GM23248 (cell line): ENCODE data around the gene THRA. TPM values are rescaled to one million over a fixed set of nuclear protein-coding genes. Genes with fewer than 3 reads are reported as not detected.

Experiments used
- DNase-seq: peaks from one replicate; pipeline ENCODE4 v3.0.0-alpha.2; 2015
- H2AFZ ChIP-seq: fragments of 200-600 bp; sonication (generic); 2 replicates; pipeline ENCODE4 v1.6.1; 2016; ENCODE audit warnings: antibody characterized with exemption
- H3F3A ChIP-seq: fragments of 200-600 bp; sonication (generic); 2 replicates; pipeline ENCODE4 v1.6.1; 2016; ENCODE audit warnings: mild to moderate bottlenecking, antibody characterized with exemption, mixed run types; ENCODE audit not compliant: insufficient read depth
- H3K27ac ChIP-seq: fragments of 200-600 bp; sonication (generic); 2 replicates; pipeline ENCODE4 v1.5.1; 2016; ENCODE audit warnings: mild to moderate bottlenecking
- H3K27me3 ChIP-seq: fragments of 200-600 bp; sonication (generic); replicated peaks from 2 replicates; pipeline ENCODE4 v1.6.1; 2016; ENCODE audit warnings: mild to moderate bottlenecking; ENCODE audit not compliant: insufficient read depth
- H3K36me3 ChIP-seq: fragments of 200-600 bp; sonication (generic); 2 replicates; pipeline ENCODE4 v1.6.1; 2016; ENCODE audit warnings: low read depth, mild to moderate bottlenecking
- H3K4me1 ChIP-seq: fragments of 200-600 bp; sonication (generic); 2 replicates; pipeline ENCODE4 v1.6.1; 2016; ENCODE audit warnings: mild to moderate bottlenecking; ENCODE audit not compliant: insufficient read depth
- H3K4me2 ChIP-seq: fragments of 200-600 bp; sonication (generic); one replicate; pipeline ENCODE4 v1.6.1; 2016; ENCODE audit warnings: mild to moderate bottlenecking; ENCODE audit not compliant: unreplicated experiment
- H3K4me3 ChIP-seq: fragments of 200-600 bp; sonication (generic); 2 replicates; pipeline ENCODE4 v1.5.1; 2016; ENCODE audit warnings: mild to moderate bottlenecking
- H3K79me2 ChIP-seq: fragments of 200-600 bp; sonication (generic); 2 replicates; pipeline ENCODE4 v1.6.1; 2016; ENCODE audit warnings: mild to moderate bottlenecking; ENCODE audit not compliant: insufficient read depth
- H3K9ac ChIP-seq: fragments of 200-600 bp; sonication (generic); 2 replicates; pipeline ENCODE4 v1.6.1; 2016; ENCODE audit warnings: mild to moderate bottlenecking
- H3K9me2 ChIP-seq: fragments of 200-600 bp; sonication (generic); 2 replicates; pipeline ENCODE4 v1.6.1; 2016; ENCODE audit warnings: mixed run types, mild to moderate bottlenecking, moderate library complexity; ENCODE audit not compliant: insufficient read depth
- H3K9me3 ChIP-seq: fragments of 200-600 bp; sonication (generic); one replicate; pipeline ENCODE4 v1.6.1; 2017; ENCODE audit warnings: low read depth
- H4K20me1 ChIP-seq: fragments of 200-600 bp; sonication (generic); 2 replicates; pipeline ENCODE4 v1.6.0; 2016; ENCODE audit not compliant: insufficient read depth
- EZH2 ChIP-seq: fragments of 200-600 bp; sonication (generic); IDR thresholded peaks from 2 replicates; pipeline ENCODE4 v1.6.1; 2018; ENCODE audit warnings: antibody characterized with exemption, mild to moderate bottlenecking; ENCODE audit not compliant: insufficient read depth, poor library complexity, severe bottlenecking
- EZH2phosphoT487 ChIP-seq: fragments of 200-600 bp; sonication (generic); IDR thresholded peaks from 2 replicates; pipeline ENCODE4 v1.6.1; 2018; ENCODE audit warnings: antibody characterized with exemption, moderate library complexity, mild to moderate bottlenecking, low read depth; ENCODE audit not compliant: insufficient read depth
- WGBS, 2 experiments: methylation state at CpG; one replicate each; pipeline ENCODE4 v1.1.6; 2015 to 2017; ENCODE audit warnings: low lambda C conversion rate in 2 of 2, low coverage in 1 of 2; ENCODE audit errors: missing lambda C conversion rate in 2 of 2; 5-methylcytosine and 5-hydroxymethylcytosine counted together
- in situ Hi-C: fragments of 300-500 bp; cut with MboI; formaldehyde crosslinking; loops from 2 replicates; pipeline ENCODE4 v1.15.0; 2020
- polyA plus RNA-seq: library from polyadenylated mRNA; unstranded; fragments of >200 nt; fragmentation: Nextera tagmentation; extraction: Ambion mirVana; gene quantifications from 2 replicates; pipeline ENCODE4 v1.2.1, GENCODE V29; 2016
- total RNA-seq: library from RNA; depleted of rRNA; stranded (reverse); fragments of >200 nt; shearing (Covaris generic); gene quantifications from 2 replicates; pipeline ENCODE4 v1.2.3, GENCODE V29; 2014

THRA gene
- total and polyA plus RNA-seq, 2 experiments from 2014 or later: 15.8 to 33.3 TPM

DNA sequence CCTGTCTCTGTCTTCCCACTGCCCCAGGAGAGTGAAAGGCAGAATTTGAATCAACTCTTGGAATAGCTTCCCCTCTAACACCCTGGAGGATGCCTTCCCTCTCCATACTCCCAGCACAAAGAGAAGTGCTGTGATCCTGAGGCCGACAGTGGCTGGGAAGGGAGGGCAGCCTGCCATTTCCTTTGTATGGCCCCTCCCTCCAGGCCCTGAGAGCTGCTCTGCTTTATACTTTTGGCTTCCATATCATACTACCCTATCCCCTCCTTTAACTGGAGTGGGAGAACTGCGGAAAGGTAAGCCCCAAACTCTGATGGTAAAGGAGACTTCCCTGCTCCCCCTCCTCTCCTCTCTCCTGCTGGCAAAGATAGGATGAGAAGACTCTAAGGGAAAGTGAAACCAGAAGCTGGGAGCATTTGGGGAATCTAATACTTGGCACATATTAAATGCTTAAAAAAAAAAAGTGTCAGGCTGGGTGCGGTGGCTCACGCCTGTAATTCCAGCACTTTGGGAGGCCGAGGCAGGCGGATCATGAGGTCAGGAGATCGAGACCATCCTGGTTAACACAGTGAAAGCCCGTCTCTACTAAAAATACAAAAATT lies 4.5 kb upstream of the THRA start:
- 48 to 52% methylated on average over 8 of the region's 8 CpGs for WGBS, 2 experiments
- Histone ChIP-seq H3K36me3 (no peaks in the 10 kb centered on the region), H3K79me2 (peaks cover 14% of the 10 kb centered on the region), H3K27me3 (no peaks in the 10 kb centered on the region), H3K4me1 (peaks cover 8% of the 10 kb centered on the region; the same call in 1 of the 2 replicates), H2AFZ (peak overlapping the region; percentile 75), H3K9me3 (no peaks in the 10 kb centered on the region), H3F3A (0 out of 2 replicates have a peak, but pooled peaks cover 6% of the 10 kb centered on the region), H4K20me1 (no peaks in the 10 kb centered on the region), H3K27ac (no peak overlapping the region), H3K4me3 (0 out of 2 replicates have a peak overlapping the region, but pooled peaks have one; percentile 18), H3K9me2 (no peaks in the 10 kb centered on the region), H3K4me2 (no peak overlapping the region), H3K9ac (peak overlapping the region; percentile 18; the same call in 1 of the 2 replicates)
- in situ Hi-C loops: no loop called here
- DNase-seq: peak; percentile 41
- TF ChIP-seq EZH2: no peak
- TF ChIP-seq EZH2phosphoT487: no peak

DNA sequence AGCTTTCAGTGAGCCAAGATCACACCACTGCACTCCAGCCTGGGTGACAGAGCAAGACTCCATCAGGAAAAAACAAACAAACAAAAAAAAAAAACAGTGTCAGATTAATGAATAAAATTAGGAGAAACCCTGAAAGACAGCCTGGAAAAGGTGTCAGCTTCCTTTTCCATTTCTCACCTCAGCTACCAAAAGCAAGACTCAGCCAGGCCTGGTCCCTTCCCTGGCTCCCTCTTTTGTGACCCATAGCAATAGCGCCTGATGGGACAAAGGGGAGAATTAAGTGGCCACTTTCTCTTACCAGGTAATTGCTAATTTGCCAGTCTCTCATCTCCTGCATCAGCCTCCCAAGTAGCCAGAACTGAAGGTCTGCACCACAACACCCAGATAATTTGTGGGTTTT lies 3.9 kb upstream of the THRA start:
- WGBS, 2 experiments: 92 to 96% methylated on average over 1 of the region's 1 CpG
- no peak overlapping the region for H3K27ac ChIP-seq
- H3K27me3 ChIP-seq: no peaks in the 10 kb centered on the region
- H3K36me3 ChIP-seq: no peaks in the 10 kb centered on the region
- H3K4me1 ChIP-seq: peaks cover 8% of the 10 kb centered on the region
- no peak overlapping the region for H2AFZ ChIP-seq
- H3F3A ChIP-seq: 0 out of 2 replicates have a peak, but pooled peaks cover 6% of the 10 kb centered on the region
- no peak overlapping the region for H3K9ac ChIP-seq
- TF ChIP-seq EZH2phosphoT487: no peak
- TF ChIP-seq EZH2: no peak
- H3K4me3 ChIP-seq: no peak overlapping the region
- H3K4me2 ChIP-seq: no peak overlapping the region
- H3K79me2 ChIP-seq: peaks cover 14% of the 10 kb centered on the region
- in situ Hi-C loops: no loop called here
- no peaks in the 10 kb centered on the region for H3K9me2 ChIP-seq
- no peaks in the 10 kb centered on the region for H3K9me3 ChIP-seq
- H4K20me1 ChIP-seq: no peaks in the 10 kb centered on the region
- no peak for DNase-seq

DNA sequence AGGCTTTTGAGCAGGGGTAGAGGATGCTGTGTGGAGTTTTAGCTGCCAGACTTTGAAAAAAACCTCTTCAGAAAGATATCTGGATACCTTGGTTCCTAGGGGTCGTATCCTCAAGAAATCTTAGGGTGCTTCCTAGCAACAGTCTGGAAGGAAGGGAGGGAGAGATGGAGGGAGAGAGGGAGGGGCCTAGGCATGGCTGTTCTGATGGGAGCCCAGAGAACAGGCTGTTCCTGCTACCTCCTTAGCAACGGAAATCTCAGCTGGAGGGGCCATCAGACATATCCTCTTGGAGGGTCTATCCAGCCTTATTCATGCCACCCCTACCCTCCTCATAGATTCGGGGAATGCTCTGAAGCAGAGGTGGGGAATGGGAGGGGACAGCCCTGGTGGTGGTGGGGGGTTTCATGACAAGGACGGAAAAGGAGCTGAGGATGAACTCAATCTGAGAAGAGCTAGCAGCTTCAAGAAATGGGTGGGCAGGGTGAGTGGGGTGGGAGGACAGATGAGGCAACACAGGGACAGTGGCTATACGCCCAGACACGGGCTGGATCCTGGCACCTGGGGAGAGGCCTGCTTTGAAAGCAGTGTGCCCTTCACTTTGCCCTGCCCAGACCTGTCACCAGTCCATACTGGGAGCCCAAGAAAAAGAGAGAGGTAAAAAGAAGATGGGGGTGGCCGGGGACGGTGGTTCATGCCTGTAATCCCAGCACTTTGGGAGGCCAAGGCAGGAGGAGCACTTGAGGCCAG lies 2.9 kb upstream of the THRA start:
- Histone ChIP-seq H3K27me3 (no peaks in the 10 kb centered on the region), H3K4me1 (peaks cover 15% of the 10 kb centered on the region), H3K36me3 (no peaks in the 10 kb centered on the region), H3K27ac (no peak overlapping the region), H4K20me1 (peaks cover 6% of the 10 kb centered on the region; the same call in 1 of the 2 replicates), H3K9ac (no peak overlapping the region), H3F3A (0 out of 2 replicates have a peak, but pooled peaks cover 8% of the 10 kb centered on the region), H3K79me2 (peaks cover 21% of the 10 kb centered on the region), H3K4me3 (no peak overlapping the region), H2AFZ (no peak overlapping the region), H3K4me2 (no peak overlapping the region), H3K9me3 (no peaks in the 10 kb centered on the region), H3K9me2 (no peaks in the 10 kb centered on the region)
- TF ChIP-seq EZH2phosphoT487: no peak
- TF ChIP-seq EZH2: no peak
- WGBS, 2 experiments: 70 to 71% methylated on average over 8 of the region's 8 CpGs
- in situ Hi-C loops: no loop called here
- no peak for DNase-seq

DNA sequence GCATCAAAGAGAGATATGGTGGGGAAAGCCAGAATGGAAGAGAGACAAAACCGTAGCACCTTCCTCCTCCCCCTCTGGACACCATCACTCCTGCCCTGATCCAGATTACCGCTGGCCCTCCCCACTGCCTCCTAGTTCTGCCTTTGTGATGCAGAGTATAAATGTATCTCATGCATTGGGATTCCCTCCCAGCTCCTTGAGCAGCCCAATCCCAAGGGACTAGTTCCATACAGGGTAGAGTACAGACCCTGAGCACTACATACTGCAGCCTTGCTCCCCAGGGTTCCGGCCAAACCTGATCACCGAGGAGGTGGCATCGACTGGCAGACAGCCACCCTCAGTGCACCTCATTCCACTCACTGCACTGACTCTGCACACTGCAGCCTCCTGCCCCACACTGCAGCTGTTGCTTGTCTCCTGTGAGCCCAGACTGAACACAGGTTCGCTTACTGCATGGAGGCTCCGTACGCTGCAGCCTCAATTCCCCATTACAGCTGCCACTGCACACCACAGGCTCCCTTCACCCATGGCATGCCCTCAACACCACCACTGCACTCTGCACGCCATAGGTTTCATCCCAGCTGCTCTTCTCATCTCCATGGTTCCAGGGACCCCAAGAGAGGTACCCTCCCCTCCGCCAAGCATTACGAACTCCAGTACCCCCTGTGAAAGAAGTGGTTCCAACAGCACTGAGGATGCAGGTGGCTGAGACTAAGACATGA lies 1.7 kb upstream of the THRA start:
- H3K4me2 ChIP-seq: no peak overlapping the region
- in situ Hi-C loops: no loop called here
- 78 to 79% methylated on average over 11 of the region's 11 CpGs for WGBS, 2 experiments
- 0 out of 2 replicates have a peak, but pooled peaks cover 7% of the 10 kb centered on the region for H3F3A ChIP-seq
- no peaks in the 10 kb centered on the region for H3K36me3 ChIP-seq
- no peaks in the 10 kb centered on the region for H3K27me3 ChIP-seq
- no peaks in the 10 kb centered on the region for H3K9me2 ChIP-seq
- TF ChIP-seq EZH2phosphoT487: no peak
- no peak for TF ChIP-seq EZH2
- H3K4me1 ChIP-seq: peaks cover 21% of the 10 kb centered on the region
- no peak overlapping the region for H3K27ac ChIP-seq
- no peak overlapping the region for H3K4me3 ChIP-seq
- no peak overlapping the region for H3K9ac ChIP-seq
- H3K79me2 ChIP-seq: peaks cover 33% of the 10 kb centered on the region
- no peaks in the 10 kb centered on the region for H3K9me3 ChIP-seq
- no peak overlapping the region for H2AFZ ChIP-seq
- peaks cover 6% of the 10 kb centered on the region; the same call in 1 of the 2 replicates for H4K20me1 ChIP-seq
- no peak for DNase-seq
